WTC11 (cell line): ENCODE results near the gene PABPN1L. TPM values are rescaled to one million over a fixed set of nuclear protein-coding genes. Genes with fewer than 3 reads are reported as not detected.
A peak's percentile ranks its signal among the peaks of the same experiment; 100 is the strongest.

Source experiments
- ATAC-seq: fragments of 200-7000 bp; cut with Tn5 transposase; 2 replicates; pipeline ENCODE4 v1.10.0; 2021; ENCODE audit warnings: mild to moderate bottlenecking, moderate library complexity
- CTCF ChIA-PET: fragments of 300-600 bp; sonication (Branson Sonifier 250); formaldehyde crosslinking; loops from one replicate; lab custom pipeline; 2021; ENCODE audit warnings: antibody characterized with exemption; lab: Charles Lee
- POLR2A ChIA-PET: fragments of 350-600 bp; sonication (Branson Sonifier 250); formaldehyde crosslinking; loops from one replicate; lab custom pipeline; 2021; ENCODE audit warnings: antibody characterized with exemption; lab: Charles Lee
- DNase-seq: peaks from one replicate; pipeline ENCODE4 v3.0.0; 2021; ENCODE audit warnings: low spot score
- H3K27ac Mint-ChIP-seq: 2 replicates; pipeline ENCODE4 v1.8.0; 2021; ENCODE audit warnings: mixed read lengths
- H3K27me3 Mint-ChIP-seq: 2 replicates; pipeline ENCODE4 v1.8.0; 2021; ENCODE audit warnings: low read depth, mild to moderate bottlenecking, moderate library complexity, mixed read lengths
- H3K36me3 Mint-ChIP-seq: 2 replicates; pipeline ENCODE4 v1.8.0; 2021; ENCODE audit warnings: mixed read lengths
- H3K4me1 Mint-ChIP-seq: 2 replicates; pipeline ENCODE4 v1.8.0; 2022; ENCODE audit warnings: mixed read lengths
- H3K4me3 Mint-ChIP-seq: 2 replicates; pipeline ENCODE4 v1.8.0; 2021; ENCODE audit warnings: mild to moderate bottlenecking, moderate library complexity, mixed read lengths
- H3K9me3 Mint-ChIP-seq: 2 replicates; pipeline ENCODE4 v1.8.0; 2021; ENCODE audit warnings: mixed read lengths
- AFF4 ChIP-seq: sonication (generic); formaldehyde crosslinking; IDR thresholded peaks from 2 replicates; pipeline ENCODE4 v1.8.1; 2023; ENCODE audit warnings: mild to moderate bottlenecking, missing genetic modification reagents, borderline replicate concordance
- ELF4 ChIP-seq: sonication (generic); formaldehyde crosslinking; IDR thresholded peaks from 2 replicates; pipeline ENCODE4 v1.8.1; 2022; ENCODE audit warnings: low read depth, mild to moderate bottlenecking, moderate library complexity, missing genetic modification reagents
- GTF2I ChIP-seq: fragments of 250-450 bp; sonication (Bioruptor Pico); conservative IDR thresholded peaks from 2 replicates; pipeline ENCODE4 v1.4.0; 2021; ENCODE audit warnings: mild to moderate bottlenecking
- JAZF1 ChIP-seq: fragments of 250-450 bp; sonication (Bioruptor Pico); IDR thresholded peaks from 2 replicates; pipeline ENCODE4 v1.9.0; 2021; ENCODE audit warnings: moderate library complexity, mild to moderate bottlenecking, inconsistent platforms
- MAX ChIP-seq: sonication (generic); formaldehyde crosslinking; IDR thresholded peaks from 2 replicates; pipeline ENCODE4 v1.8.0; 2022; ENCODE audit warnings: mild to moderate bottlenecking, missing genetic modification reagents
- STAT6 ChIP-seq: sonication (generic); formaldehyde crosslinking; conservative IDR thresholded peaks from 2 replicates; pipeline ENCODE4 v1.8.1; 2023; ENCODE audit warnings: mild to moderate bottlenecking, low read depth, missing genetic modification reagents, moderate library complexity
- ZBTB43 ChIP-seq: sonication (generic); formaldehyde crosslinking; IDR thresholded peaks from 2 replicates; pipeline ENCODE4 v1.8.1; 2023; ENCODE audit warnings: mild to moderate bottlenecking, missing genetic modification reagents
- ZNF121 ChIP-seq: sonication (generic); formaldehyde crosslinking; IDR thresholded peaks from 2 replicates; pipeline ENCODE4 v1.8.0; 2023; ENCODE audit warnings: missing genetic modification reagents
- ZNF396 ChIP-seq: fragments of 250-450 bp; sonication (Bioruptor Pico); IDR thresholded peaks from 2 replicates; pipeline ENCODE4 v1.8.0; 2021; ENCODE audit warnings: mild to moderate bottlenecking, moderate library complexity, borderline replicate concordance
- total RNA-seq: library from RNA; stranded (reverse); gene quantifications from 3 replicates; pipeline ENCODE4 v1.2.3, GENCODE V29; 2021
- TF ChIP-seq, protein P1 (sequence below): fragments of 250-450 bp; sonication (Bioruptor Pico); IDR thresholded peaks from 2 replicates; pipeline ENCODE4 v1.9.0; 2021; ENCODE audit warnings: moderate library complexity, mild to moderate bottlenecking, inconsistent platforms, borderline replicate concordance
- TF ChIP-seq, protein P2 (sequence below): sonication (generic); formaldehyde crosslinking; IDR thresholded peaks from 2 replicates; pipeline ENCODE4 v1.8.1; 2023; ENCODE audit warnings: mild to moderate bottlenecking, missing genetic modification reagents, moderate library complexity
- TF ChIP-seq, protein P3 (sequence below): sonication (generic); formaldehyde crosslinking; IDR thresholded peaks from 2 replicates; pipeline ENCODE4 v1.8.0; 2023; ENCODE audit warnings: mild to moderate bottlenecking, missing genetic modification reagents
- TF ChIP-seq, protein P4 (sequence below): sonication (generic); formaldehyde crosslinking; IDR thresholded peaks from 2 replicates; pipeline ENCODE4 v1.8.0; 2022; ENCODE audit warnings: mild to moderate bottlenecking, missing genetic modification reagents

The PABPN1L gene
- total RNA-seq, 1 experiment from 2014 or later, result not detected

- no peak for TF ChIP-seq STAT6
- no peak for TF ChIP-seq ZBTB43 (CRISPR knock-in tag)
- no peak for TF ChIP-seq ZNF121 (CRISPR knock-in tag)
- no peak for TF ChIP-seq GTF2I (CRISPR knock-in tag)
- TF ChIP-seq, protein P1, sequence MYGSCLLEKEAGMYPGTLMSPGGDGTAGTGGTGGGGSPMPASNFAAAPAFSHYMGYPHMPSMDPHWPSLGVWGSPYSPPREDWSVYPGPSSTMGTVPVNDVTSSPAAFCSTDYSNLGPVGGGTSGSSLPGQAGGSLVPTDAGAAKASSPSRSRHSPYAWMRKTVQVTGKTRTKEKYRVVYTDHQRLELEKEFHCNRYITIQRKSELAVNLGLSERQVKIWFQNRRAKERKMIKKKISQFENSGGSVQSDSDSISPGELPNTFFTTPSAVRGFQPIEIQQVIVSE (CRISPR knock-in tag), result no peak
- no peak for TF ChIP-seq AFF4
- TF ChIP-seq ELF4 (CRISPR knock-in tag), result no peak
- TF ChIP-seq, protein P2, sequence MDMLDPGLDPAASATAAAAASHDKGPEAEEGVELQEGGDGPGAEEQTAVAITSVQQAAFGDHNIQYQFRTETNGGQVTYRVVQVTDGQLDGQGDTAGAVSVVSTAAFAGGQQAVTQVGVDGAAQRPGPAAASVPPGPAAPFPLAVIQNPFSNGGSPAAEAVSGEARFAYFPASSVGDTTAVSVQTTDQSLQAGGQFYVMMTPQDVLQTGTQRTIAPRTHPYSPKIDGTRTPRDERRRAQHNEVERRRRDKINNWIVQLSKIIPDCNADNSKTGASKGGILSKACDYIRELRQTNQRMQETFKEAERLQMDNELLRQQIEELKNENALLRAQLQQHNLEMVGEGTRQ (CRISPR knock-in tag), result no peak
- TF ChIP-seq MAX (CRISPR knock-in tag), result no peak
- TF ChIP-seq, protein P3, sequence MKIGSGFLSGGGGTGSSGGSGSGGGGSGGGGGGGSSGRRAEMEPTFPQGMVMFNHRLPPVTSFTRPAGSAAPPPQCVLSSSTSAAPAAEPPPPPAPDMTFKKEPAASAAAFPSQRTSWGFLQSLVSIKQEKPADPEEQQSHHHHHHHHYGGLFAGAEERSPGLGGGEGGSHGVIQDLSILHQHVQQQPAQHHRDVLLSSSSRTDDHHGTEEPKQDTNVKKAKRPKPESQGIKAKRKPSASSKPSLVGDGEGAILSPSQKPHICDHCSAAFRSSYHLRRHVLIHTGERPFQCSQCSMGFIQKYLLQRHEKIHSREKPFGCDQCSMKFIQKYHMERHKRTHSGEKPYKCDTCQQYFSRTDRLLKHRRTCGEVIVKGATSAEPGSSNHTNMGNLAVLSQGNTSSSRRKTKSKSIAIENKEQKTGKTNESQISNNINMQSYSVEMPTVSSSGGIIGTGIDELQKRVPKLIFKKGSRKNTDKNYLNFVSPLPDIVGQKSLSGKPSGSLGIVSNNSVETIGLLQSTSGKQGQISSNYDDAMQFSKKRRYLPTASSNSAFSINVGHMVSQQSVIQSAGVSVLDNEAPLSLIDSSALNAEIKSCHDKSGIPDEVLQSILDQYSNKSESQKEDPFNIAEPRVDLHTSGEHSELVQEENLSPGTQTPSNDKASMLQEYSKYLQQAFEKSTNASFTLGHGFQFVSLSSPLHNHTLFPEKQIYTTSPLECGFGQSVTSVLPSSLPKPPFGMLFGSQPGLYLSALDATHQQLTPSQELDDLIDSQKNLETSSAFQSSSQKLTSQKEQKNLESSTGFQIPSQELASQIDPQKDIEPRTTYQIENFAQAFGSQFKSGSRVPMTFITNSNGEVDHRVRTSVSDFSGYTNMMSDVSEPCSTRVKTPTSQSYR (CRISPR knock-in tag), result no peak
- TF ChIP-seq, protein P4, sequence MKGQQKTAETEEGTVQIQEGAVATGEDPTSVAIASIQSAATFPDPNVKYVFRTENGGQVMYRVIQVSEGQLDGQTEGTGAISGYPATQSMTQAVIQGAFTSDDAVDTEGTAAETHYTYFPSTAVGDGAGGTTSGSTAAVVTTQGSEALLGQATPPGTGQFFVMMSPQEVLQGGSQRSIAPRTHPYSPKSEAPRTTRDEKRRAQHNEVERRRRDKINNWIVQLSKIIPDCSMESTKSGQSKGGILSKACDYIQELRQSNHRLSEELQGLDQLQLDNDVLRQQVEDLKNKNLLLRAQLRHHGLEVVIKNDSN (CRISPR knock-in tag), result no peak
- no peak for TF ChIP-seq JAZF1 (CRISPR knock-in tag)
- no peak for TF ChIP-seq ZNF396 (CRISPR knock-in tag)
- Mint-ChIP-seq H3K36me3 (peaks cover 2% of the 10 kb centered on the region; the same call in 1 of the 2 replicates), H3K9me3 (no peaks in the 10 kb centered on the region), H3K27me3 (no peaks in the 10 kb centered on the region), H3K27ac (peak overlapping the region; percentile 49; the same call in 1 of the 2 replicates), H3K4me3 (no peak overlapping the region), H3K4me1 (no peaks in the 10 kb centered on the region)
- DNase-seq (no peak), ATAC-seq (no peak)
- ChIA-PET CTCF (interaction anchor here (1.2 to 1.3 kb wide), 2 partner anchors 93 to 337 kb away, joined by 6 read pairs; no protein-coding TSS in a partner anchor), POLR2A (interaction anchor here (0.6 kb wide), 1 partner anchor 227 kb away, joined by 3 read pairs; no protein-coding TSS in a partner anchor)
These were observed 35.7 kb downstream of the PABPN1L start for GRCh38 chr16:88830783-88831182.
